Erythroblast (primary cell): ENCODE measurements around the gene PCLO.

Experiments
- GATA1 ChIP-seq: IDR thresholded peaks from 2 replicates; pipeline ENCODE4 v1.6.1; 2011; ENCODE audit warnings: low read depth, mild to moderate bottlenecking, control low read depth, low read length, moderate library complexity
- POLR2A ChIP-seq: IDR thresholded peaks from 2 replicates; pipeline ENCODE4 v1.6.1; 2011; ENCODE audit warnings: mild to moderate bottlenecking, low read length

- TF ChIP-seq POLR2A (no peak), GATA1 (no peak)
Measured at GRCh38 chr7:82732677-82733076, 430.0 kb downstream of the PCLO start.
